Measurements from ENCODE around the gene MTM1. TPM values are rescaled to one million over a fixed set of nuclear protein-coding genes. Genes with fewer than 3 reads are reported as not detected.

MTM1 gene
- total RNA-seq, 1 donor from 2014 or later = 15.3 TPM

DNA sequence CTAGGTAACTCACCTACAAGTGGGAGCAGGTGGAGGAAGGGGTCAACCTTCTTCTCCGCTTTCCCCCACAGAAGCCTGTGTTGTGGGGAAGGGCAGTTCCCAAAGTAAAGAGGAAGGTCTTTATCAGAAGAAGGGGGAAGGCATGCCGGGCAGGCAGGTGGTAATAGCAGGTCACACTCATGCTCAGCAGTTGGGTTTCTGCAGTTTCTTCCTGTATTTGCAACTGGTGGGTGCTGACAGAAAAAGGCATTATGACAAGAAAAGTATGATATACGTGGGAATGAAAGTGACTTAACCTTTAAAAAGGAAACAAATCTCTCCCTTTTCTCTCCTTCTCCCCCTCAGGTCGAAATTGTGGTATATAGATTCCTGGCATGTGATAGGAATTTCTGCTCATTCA, 128.4 kb downstream of the MTM1 start:
- Histone ChIP-seq H3K27me3 (no peaks in the 10 kb centered on the region), H3K9ac (no peak overlapping the region), H3F3A (ENCODE audit: low read depth) (no peaks in the 10 kb centered on the region), H3K36me3 (no peaks in the 10 kb centered on the region), H3K4me3 (no peak overlapping the region), H3K4me2 (no peak overlapping the region), H2AFZ (replicated peaks) (no peak overlapping the region), H4K20me1 (ENCODE audit: low read depth) (no peaks in the 10 kb centered on the region), H3K27ac (no peak overlapping the region), H3K9me3 (ENCODE audit: low read depth) (no peaks in the 10 kb centered on the region), H3K79me2 (ENCODE audit: low read depth) (peaks cover 5% of the 10 kb centered on the region), H3K4me1 (no peaks in the 10 kb centered on the region)
- H3K27ac Mint-ChIP-seq = no peak overlapping the region
- no peak for DNase-seq (ENCODE audit: low spot score)
- H3K4me3 Mint-ChIP-seq = no peak overlapping the region
- TF ChIP-seq EZH2phosphoT487 (IDR thresholded peaks at IDR 0.05) = no peak
- no peak for TF ChIP-seq EZH2 (IDR thresholded peaks at IDR 0.05)
- TF ChIP-seq, protein P1, sequence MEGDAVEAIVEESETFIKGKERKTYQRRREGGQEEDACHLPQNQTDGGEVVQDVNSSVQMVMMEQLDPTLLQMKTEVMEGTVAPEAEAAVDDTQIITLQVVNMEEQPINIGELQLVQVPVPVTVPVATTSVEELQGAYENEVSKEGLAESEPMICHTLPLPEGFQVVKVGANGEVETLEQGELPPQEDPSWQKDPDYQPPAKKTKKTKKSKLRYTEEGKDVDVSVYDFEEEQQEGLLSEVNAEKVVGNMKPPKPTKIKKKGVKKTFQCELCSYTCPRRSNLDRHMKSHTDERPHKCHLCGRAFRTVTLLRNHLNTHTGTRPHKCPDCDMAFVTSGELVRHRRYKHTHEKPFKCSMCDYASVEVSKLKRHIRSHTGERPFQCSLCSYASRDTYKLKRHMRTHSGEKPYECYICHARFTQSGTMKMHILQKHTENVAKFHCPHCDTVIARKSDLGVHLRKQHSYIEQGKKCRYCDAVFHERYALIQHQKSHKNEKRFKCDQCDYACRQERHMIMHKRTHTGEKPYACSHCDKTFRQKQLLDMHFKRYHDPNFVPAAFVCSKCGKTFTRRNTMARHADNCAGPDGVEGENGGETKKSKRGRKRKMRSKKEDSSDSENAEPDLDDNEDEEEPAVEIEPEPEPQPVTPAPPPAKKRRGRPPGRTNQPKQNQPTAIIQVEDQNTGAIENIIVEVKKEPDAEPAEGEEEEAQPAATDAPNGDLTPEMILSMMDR (IDR thresholded peaks at IDR 0.05) = no peak
- H3K9me3 Mint-ChIP-seq = peaks cover 2% of the 10 kb centered on the region
- peaks cover 5% of the 10 kb centered on the region for H3K36me3 Mint-ChIP-seq
- H3K27me3 Mint-ChIP-seq (ENCODE audit: insufficient read depth, low read depth) = peaks cover 2% of the 10 kb centered on the region
- peaks cover 18% of the 10 kb centered on the region for H3K4me1 Mint-ChIP-seq

DNA sequence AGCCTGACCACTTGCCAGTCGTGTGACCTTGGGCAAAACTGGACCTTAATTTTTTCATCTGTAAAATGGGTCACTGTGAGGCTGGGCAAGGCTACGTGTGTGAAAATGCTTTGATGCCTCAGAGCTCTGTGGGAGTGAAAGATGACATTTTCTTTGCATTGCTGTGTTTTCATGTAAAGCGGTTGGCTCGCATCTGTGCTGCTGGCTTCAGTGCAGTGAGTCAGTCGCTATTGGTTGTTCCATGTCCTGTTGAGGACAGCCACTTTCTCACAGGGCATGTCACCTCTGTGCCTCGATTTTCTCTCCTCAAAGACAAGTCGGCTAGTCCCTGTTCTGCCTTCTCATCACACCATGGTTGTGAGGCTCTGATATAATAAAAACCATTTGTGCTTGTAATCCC, 129.2 kb downstream of the MTM1 start:
- Histone ChIP-seq H3K9me3 (ENCODE audit: low read depth) (no peaks in the 10 kb centered on the region), H3K9ac (no peak overlapping the region), H3K27ac (no peak overlapping the region), H3F3A (ENCODE audit: low read depth) (no peaks in the 10 kb centered on the region), H3K27me3 (no peaks in the 10 kb centered on the region), H4K20me1 (ENCODE audit: low read depth) (no peaks in the 10 kb centered on the region), H3K4me3 (no peak overlapping the region), H3K36me3 (no peaks in the 10 kb centered on the region), H3K79me2 (ENCODE audit: low read depth) (peaks cover 5% of the 10 kb centered on the region), H3K4me2 (no peak overlapping the region), H2AFZ (replicated peaks) (no peak overlapping the region), H3K4me1 (no peaks in the 10 kb centered on the region)
- Mint-ChIP-seq H3K27ac (no peak overlapping the region), H3K36me3 (peaks cover 5% of the 10 kb centered on the region), H3K4me3 (no peak overlapping the region), H3K27me3 (ENCODE audit: insufficient read depth, low read depth) (peaks cover 2% of the 10 kb centered on the region), H3K4me1 (peaks cover 13% of the 10 kb centered on the region), H3K9me3 (peaks cover 2% of the 10 kb centered on the region)
- TF ChIP-seq EZH2phosphoT487 (IDR thresholded peaks at IDR 0.05) = no peak
- TF ChIP-seq, protein P1 (IDR thresholded peaks at IDR 0.05) = no peak
- no peak for TF ChIP-seq EZH2 (IDR thresholded peaks at IDR 0.05)
- DNase-seq (ENCODE audit: low spot score) = no peak

DNA sequence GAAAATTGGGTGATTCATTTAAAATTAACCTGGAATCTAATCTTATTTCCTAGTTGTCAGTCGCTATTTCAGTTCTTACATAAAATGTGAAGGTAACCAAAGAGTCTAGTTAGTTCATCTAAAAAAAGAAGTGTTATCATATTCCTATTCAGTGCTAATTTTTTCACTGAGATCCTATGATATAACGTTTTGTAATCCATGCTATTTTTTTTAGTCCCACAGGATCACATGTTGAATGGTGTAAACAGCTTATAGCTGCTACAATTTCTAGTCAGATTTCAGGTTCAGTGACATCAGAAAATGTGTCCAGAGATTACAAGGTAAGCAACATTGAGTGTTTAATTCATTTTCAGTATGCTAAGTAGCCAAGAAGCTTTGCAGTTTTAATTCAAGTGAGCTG, 130.6 kb downstream of the MTM1 start:
- Mint-ChIP-seq H3K27me3 (ENCODE audit: insufficient read depth, low read depth) (peaks cover 2% of the 10 kb centered on the region), H3K4me1 (peaks cover 11% of the 10 kb centered on the region), H3K27ac (no peak overlapping the region), H3K36me3 (peaks cover 5% of the 10 kb centered on the region), H3K4me3 (no peak overlapping the region), H3K9me3 (peaks cover 1% of the 10 kb centered on the region)
- Histone ChIP-seq H3K4me2 (no peak overlapping the region), H4K20me1 (ENCODE audit: low read depth) (no peaks in the 10 kb centered on the region), H3K27ac (no peak overlapping the region), H3K36me3 (no peaks in the 10 kb centered on the region), H2AFZ (replicated peaks) (no peak overlapping the region), H3K9ac (no peak overlapping the region), H3F3A (ENCODE audit: low read depth) (no peaks in the 10 kb centered on the region), H3K27me3 (no peaks in the 10 kb centered on the region), H3K79me2 (ENCODE audit: low read depth) (peaks cover 4% of the 10 kb centered on the region), H3K4me1 (no peaks in the 10 kb centered on the region), H3K4me3 (no peak overlapping the region), H3K9me3 (ENCODE audit: low read depth) (no peaks in the 10 kb centered on the region)
- no peak for DNase-seq (ENCODE audit: low spot score)
- TF ChIP-seq EZH2 (IDR thresholded peaks at IDR 0.05) (no peak), EZH2phosphoT487 (IDR thresholded peaks at IDR 0.05) (no peak)
- TF ChIP-seq, protein P1 (IDR thresholded peaks at IDR 0.05) = no peak
